ENCODE data around the gene GJA9. TPM values are rescaled to one million over a fixed set of nuclear protein-coding genes. Genes with fewer than 3 reads are reported as not detected.

The GJA9 gene
- total and polyA plus RNA-seq, 2 of the 8 experiments (the other 6 are each of a cell fraction or from before 2014, with no cell fraction given), result not detected

- Histone ChIP-seq H4K8ac (ENCODE audit: extremely low read depth, insufficient read depth, low read length) (no peak overlapping the region), H3K4me1 (replicated peaks in 1 of 4; ENCODE audit: control insufficient read depth in 3 of 4, insufficient read depth in 4 of 4, low read length in 3 of 4) (peaks cover 0 to 2% (median 0%) of the 10 kb centered on the region in 4 experiments; a peak in 3 of 7 replicates), H3K18ac (ENCODE audit: extremely low read depth, low read length) (no peak overlapping the region), H3K4me3 (ENCODE audit: extremely low read depth in 1 of 4, insufficient read depth in 2 of 4, low read depth in 3 of 4, low read length in 4 of 4) (no peak overlapping the region), H3K14ac (ENCODE audit: insufficient read length) (no peak overlapping the region), H2BK15ac (ENCODE audit: low read length) (no peak overlapping the region), H3K4ac (replicated peaks; ENCODE audit: insufficient read length, low read depth, low read length) (no peak overlapping the region), H3K27ac (ENCODE audit: low read depth, low read length) (no peak overlapping the region), H3K9me3 (ENCODE audit: insufficient read depth in 2 of 2, low read depth in 1 of 2, low read length in 1 of 2) (no peaks in the 10 kb centered on the region), H3K36me3 (ENCODE audit: control insufficient read depth in 2 of 4, insufficient read depth in 4 of 4, low read length in 3 of 4) (peaks cover 0 to 2% (median under 1%) of the 10 kb centered on the region in 4 experiments; a peak in 1 of 8 replicates), H2BK20ac (ENCODE audit: low read length) (no peak overlapping the region), H4K20me1 (replicated peaks in 1 of 2; ENCODE audit: control insufficient read depth in 1 of 2, insufficient read depth in 2 of 2, low read length in 2 of 2) (no peaks in the 10 kb centered on the region), H3K79me2 (ENCODE audit: control insufficient read depth in 1 of 2, insufficient read depth in 2 of 2, low read length in 2 of 2) (no peaks in the 10 kb centered on the region), H3K23ac (ENCODE audit: insufficient read length) (no peak overlapping the region), H3K9ac (replicated peaks in 1 of 4; ENCODE audit: extremely low read depth in 1 of 4, low read depth in 3 of 4, low read length in 3 of 4) (no peak overlapping the region), H3K79me1 (ENCODE audit: low read depth, low read length) (no peaks in the 10 kb centered on the region), H2BK12ac (ENCODE audit: low read depth, low read length) (no peak overlapping the region), H2AK5ac (ENCODE audit: low read depth, low read length) (no peak overlapping the region), H4K91ac (replicated peaks; ENCODE audit: insufficient read length, low read length) (no peak overlapping the region), H2BK120ac (replicated peaks; ENCODE audit: low read depth, low read length) (no peak overlapping the region), H3K23me2 (ENCODE audit: low read depth, low read length) (no peaks in the 10 kb centered on the region; the same call in 1 of the 2 replicates), H2BK5ac (ENCODE audit: low read depth, low read length) (no peak overlapping the region), H2AFZ (ENCODE audit: low read length) (no peak overlapping the region), H3K56ac (replicated peaks; ENCODE audit: insufficient read length, low read depth, low read length) (no peak overlapping the region), H3K27me3 (replicated peaks in 1 of 4; ENCODE audit: control insufficient read depth in 3 of 4, extremely low read depth in 1 of 4, insufficient read depth in 3 of 4, low read length in 3 of 4) (no peaks in the 10 kb centered on the region), H4K5ac (ENCODE audit: insufficient read length, low read depth, low read length) (no peak overlapping the region), H3K4me2 (ENCODE audit: insufficient read depth in 1 of 2, low read depth in 2 of 2, low read length in 2 of 2) (no peak overlapping the region)
- 73% methylated on average over 2 of the region's 3 CpGs; no CpG with 5 or more reads in 1 of the 2 experiments for WGBS, 2 experiments (ENCODE audit: extremely low coverage in 1 of 2, insufficient coverage in 1 of 2, insufficient read length in 1 of 2, insufficient replicate concordance in 2 of 2, low coverage in 1 of 2, low lambda C conversion rate in 2 of 2, missing lambda C conversion rate in 1 of 2)
- POLR2A ChIA-PET (ENCODE audit: partially characterized antibody), result no interaction called here
- DNase-seq (ENCODE audit: low read depth in 1 of 2, low spot score in 2 of 2) (no peak), FAIRE-seq (no peak)
- CTCF ChIA-PET (ENCODE audit: partially characterized antibody), result interaction anchor here (0.7 to 7.9 kb wide), 6 partner anchors 11 to 806 kb away, joined by 3 to 71 read pairs (median 4); no protein-coding TSS in a partner anchor
- no peak for TF ChIP-seq SP4 (IDR thresholded peaks at IDR 0.05; ENCODE audit: low read length)
- no peak for TF ChIP-seq NRF1 (IDR thresholded peaks at IDR 0.05; ENCODE audit: low read depth, low read length)
- TF ChIP-seq USF2 (IDR thresholded peaks at IDR 0.05; ENCODE audit: low read length), result no peak
- no peak for TF ChIP-seq GTF2F1 (IDR thresholded peaks at IDR 0.05; ENCODE audit: borderline replicate concordance, low read depth, low read length)
- no peak for TF ChIP-seq EP300 (IDR thresholded peaks at IDR 0.05; ENCODE audit: borderline replicate concordance in 1 of 2, low read depth in 2 of 2, low read length in 2 of 2)
- no peak for TF ChIP-seq BACH1 (IDR thresholded peaks at IDR 0.05; ENCODE audit: low read length)
- TF ChIP-seq CREB1 (IDR thresholded peaks at IDR 0.05), result no peak
- TF ChIP-seq PHF8 (conservative IDR thresholded peaks at IDR 0.05; ENCODE audit: low read depth, low read length), result no peak
Observed at GRCh38 chr1:38833146-38833545, 48.2 kb downstream of the GJA9 start.
